ENCODE results near the gene DEPDC4. TPM values are rescaled to one million over a fixed set of nuclear protein-coding genes. Genes with fewer than 3 reads are reported as not detected.
"Not testable (repeated sequence)": the region's sequence is repeated elsewhere in the genome, so short reads cannot be mapped to it uniquely, and the experiment has no call there.

Gene DEPDC4
- total RNA-seq, 1 experiment from 2014 or later = 3.2 TPM

DNA sequence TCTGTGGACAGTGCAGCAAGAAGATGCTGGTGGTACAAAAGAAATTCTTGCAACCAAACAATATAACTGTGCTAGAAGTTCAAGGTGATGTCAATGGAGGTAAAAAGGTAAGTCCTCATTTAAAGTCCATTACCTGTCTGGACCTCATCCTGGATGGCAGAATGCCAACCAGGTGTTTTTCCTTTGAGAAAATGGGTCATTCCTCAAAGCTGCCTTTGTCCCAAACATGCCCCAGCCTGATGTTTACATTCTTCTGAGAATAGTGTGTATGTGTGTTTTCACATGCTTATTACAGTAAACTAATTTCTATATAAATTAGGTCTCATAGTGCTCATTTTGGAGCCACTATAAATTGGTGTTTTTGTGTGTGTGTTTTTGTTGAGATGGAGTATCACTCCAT is 41.4 kb downstream of the DEPDC4 start:
- H3K9ac ChIP-seq (ENCODE audit: extremely low read depth, insufficient read length, low read length) = no peak overlapping the region
- H3K23me2 ChIP-seq (ENCODE audit: insufficient read length, low read depth, low read length, poor library complexity, severe bottlenecking) = no peaks in the 10 kb centered on the region
- no peak overlapping the region for H2AFZ ChIP-seq (ENCODE audit: low read length)
- no peak overlapping the region for H4K91ac ChIP-seq (ENCODE audit: insufficient read length, low read depth, low read length)
- H2BK5ac ChIP-seq (ENCODE audit: insufficient read length, low read length) = no peak overlapping the region
- TF ChIP-seq, protein P1, sequence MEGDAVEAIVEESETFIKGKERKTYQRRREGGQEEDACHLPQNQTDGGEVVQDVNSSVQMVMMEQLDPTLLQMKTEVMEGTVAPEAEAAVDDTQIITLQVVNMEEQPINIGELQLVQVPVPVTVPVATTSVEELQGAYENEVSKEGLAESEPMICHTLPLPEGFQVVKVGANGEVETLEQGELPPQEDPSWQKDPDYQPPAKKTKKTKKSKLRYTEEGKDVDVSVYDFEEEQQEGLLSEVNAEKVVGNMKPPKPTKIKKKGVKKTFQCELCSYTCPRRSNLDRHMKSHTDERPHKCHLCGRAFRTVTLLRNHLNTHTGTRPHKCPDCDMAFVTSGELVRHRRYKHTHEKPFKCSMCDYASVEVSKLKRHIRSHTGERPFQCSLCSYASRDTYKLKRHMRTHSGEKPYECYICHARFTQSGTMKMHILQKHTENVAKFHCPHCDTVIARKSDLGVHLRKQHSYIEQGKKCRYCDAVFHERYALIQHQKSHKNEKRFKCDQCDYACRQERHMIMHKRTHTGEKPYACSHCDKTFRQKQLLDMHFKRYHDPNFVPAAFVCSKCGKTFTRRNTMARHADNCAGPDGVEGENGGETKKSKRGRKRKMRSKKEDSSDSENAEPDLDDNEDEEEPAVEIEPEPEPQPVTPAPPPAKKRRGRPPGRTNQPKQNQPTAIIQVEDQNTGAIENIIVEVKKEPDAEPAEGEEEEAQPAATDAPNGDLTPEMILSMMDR (conservative IDR thresholded peaks at IDR 0.05) = no peak
- no peak overlapping the region for H2BK15ac ChIP-seq (ENCODE audit: low read depth, low read length)
- H3K27me3 ChIP-seq (ENCODE audit: insufficient read depth, low read length) = no peaks in the 10 kb centered on the region
- H3K9me3 ChIP-seq (ENCODE audit: control insufficient read depth, low read depth, low read length) = no peaks in the 10 kb centered on the region
- no peaks in the 10 kb centered on the region for H3K4me1 Mint-ChIP-seq
- no peak overlapping the region for H3K4ac ChIP-seq (ENCODE audit: low read depth, low read length)
- H3K79me1 ChIP-seq (ENCODE audit: insufficient read depth, low read depth, low read length, poor library complexity, severe bottlenecking) = no peaks in the 10 kb centered on the region
- H2AK5ac ChIP-seq (ENCODE audit: insufficient read length, low read length) = no peak overlapping the region
- H3K18ac ChIP-seq (ENCODE audit: insufficient read length, low read depth, low read length) = no peak overlapping the region
- H3K27ac Mint-ChIP-seq = no peak overlapping the region
- no peak overlapping the region for H3K14ac ChIP-seq (ENCODE audit: insufficient read depth, low read length)
- H3K79me2 ChIP-seq (ENCODE audit: insufficient read depth, low read length) = no peaks in the 10 kb centered on the region
- no peak overlapping the region for H3K4me3 Mint-ChIP-seq
- no peak overlapping the region for H2BK120ac ChIP-seq (ENCODE audit: low read depth, low read length, poor library complexity, severe bottlenecking)
- H3K27me3 Mint-ChIP-seq (ENCODE audit: low read depth) = no peaks in the 10 kb centered on the region
- H3K4me2 ChIP-seq (ENCODE audit: insufficient read depth, insufficient read length, low read length) = no peak overlapping the region
- no peaks in the 10 kb centered on the region for H4K20me1 ChIP-seq (ENCODE audit: control insufficient read depth, insufficient read depth, insufficient read length)
- H3K23ac ChIP-seq (ENCODE audit: insufficient read length, low read depth, low read length) = no peak overlapping the region
- H3K56ac ChIP-seq (ENCODE audit: insufficient read length, low read depth, low read length) = no peak overlapping the region
- no peak for DNase-seq
- peaks cover 2 to 40% (median 16%) of the 10 kb centered on the region in 3 experiments; a peak in 5 of 7 replicates for H3K36me3 Mint-ChIP-seq (ENCODE audit: insufficient read depth in 1 of 3, low read depth in 3 of 3)
- H3T11ph ChIP-seq (ENCODE audit: low read length) = no peak overlapping the region
- no peak overlapping the region for H4K5ac ChIP-seq (ENCODE audit: insufficient read length, low read depth, low read length)
- no peak overlapping the region for H4K8ac ChIP-seq (replicated peaks; ENCODE audit: insufficient read length, low read depth, low read length)
- no peaks in the 10 kb centered on the region for H3K4me1 ChIP-seq (ENCODE audit: insufficient read depth, low read length)
- no peaks in the 10 kb centered on the region for H3K9me3 Mint-ChIP-seq
- no peak overlapping the region for H3K27ac ChIP-seq (ENCODE audit: insufficient read length, low read depth, low read length)
- H2BK12ac ChIP-seq (ENCODE audit: insufficient read length, low read depth, low read length) = no peak overlapping the region
- H2BK20ac ChIP-seq (ENCODE audit: low read depth, low read length, poor library complexity, severe bottlenecking) = no peak overlapping the region

- not testable (repeated sequence) for H2BK120ac ChIP-seq (ENCODE audit: low read depth, low read length, poor library complexity, severe bottlenecking); H3K9me3 Mint-ChIP-seq; H3K27ac Mint-ChIP-seq; H4K91ac ChIP-seq (ENCODE audit: insufficient read length, low read depth, low read length); H3K4ac ChIP-seq (ENCODE audit: low read depth, low read length); H3K79me2 ChIP-seq (ENCODE audit: insufficient read depth, low read length); H3K4me2 ChIP-seq (ENCODE audit: insufficient read depth, insufficient read length, low read length); H4K8ac ChIP-seq (replicated peaks; ENCODE audit: insufficient read length, low read depth, low read length); H3K27me3 ChIP-seq (ENCODE audit: insufficient read depth, low read length); H3K9me3 ChIP-seq (ENCODE audit: control insufficient read depth, low read depth, low read length); H2BK12ac ChIP-seq (ENCODE audit: insufficient read length, low read depth, low read length); H3K4me1 ChIP-seq (ENCODE audit: insufficient read depth, low read length); H3K9ac ChIP-seq (ENCODE audit: extremely low read depth, insufficient read length, low read length); H3K56ac ChIP-seq (ENCODE audit: insufficient read length, low read depth, low read length); H3K4me3 Mint-ChIP-seq; H3K14ac ChIP-seq (ENCODE audit: insufficient read depth, low read length); H2AK5ac ChIP-seq (ENCODE audit: insufficient read length, low read length); H3K27me3 Mint-ChIP-seq (ENCODE audit: low read depth); H3K79me1 ChIP-seq (ENCODE audit: insufficient read depth, low read depth, low read length, poor library complexity, severe bottlenecking); H2BK5ac ChIP-seq (ENCODE audit: insufficient read length, low read length); H3K4me1 Mint-ChIP-seq; H3K27ac ChIP-seq (ENCODE audit: insufficient read length, low read depth, low read length); H3K23ac ChIP-seq (ENCODE audit: insufficient read length, low read depth, low read length); H2BK20ac ChIP-seq (ENCODE audit: low read depth, low read length, poor library complexity, severe bottlenecking); H2AFZ ChIP-seq (ENCODE audit: low read length); H4K20me1 ChIP-seq (ENCODE audit: control insufficient read depth, insufficient read depth, insufficient read length); H3K23me2 ChIP-seq (ENCODE audit: insufficient read length, low read depth, low read length, poor library complexity, severe bottlenecking); H4K5ac ChIP-seq (ENCODE audit: insufficient read length, low read depth, low read length); H3K18ac ChIP-seq (ENCODE audit: insufficient read length, low read depth, low read length); H2BK15ac ChIP-seq (ENCODE audit: low read depth, low read length); DNase-seq; H3T11ph ChIP-seq (ENCODE audit: low read length)
- peaks cover 2 to 50% (median 26%) of the 10 kb centered on the region in 3 experiments; a peak in 5 of 7 replicates for H3K36me3 Mint-ChIP-seq (ENCODE audit: insufficient read depth in 1 of 3, low read depth in 3 of 3)
- no CpG with 5 or more reads among the region's 6 CpGs for WGBS (ENCODE audit: extremely low coverage, insufficient read length, low lambda C conversion rate)
These were observed 44.7 kb downstream of the DEPDC4 start for GRCh38 chr12:100222173-100222572.

Measured in H9 (cell line).